Kidney epithelial cell (primary cell): Measurements from ENCODE around the gene VWF. TPM values are rescaled to one million over a fixed set of nuclear protein-coding genes. Genes with fewer than 3 reads are reported as not detected.

ENCODE experiments used
- DNase-seq: peaks from one replicate; pipeline ENCODE4 v3.0.0-alpha.2; 2010; ENCODE audit warnings: low read depth
- H3K27me3 ChIP-seq: 2 replicates; pipeline ENCODE4 v1.6.0; 2011; ENCODE audit warnings: low read length; ENCODE audit not compliant: control insufficient read depth, insufficient read depth
- H3K36me3 ChIP-seq: 2 replicates; pipeline ENCODE4 v1.5.1; 2011; ENCODE audit warnings: low read length; ENCODE audit not compliant: control insufficient read depth, insufficient read depth
- H3K4me3 ChIP-seq: 2 replicates; pipeline ENCODE4 v1.5.1; 2011; ENCODE audit warnings: low read depth, mild to moderate bottlenecking, control low read depth, low read length
- CTCF ChIP-seq: IDR thresholded peaks from 2 replicates; pipeline ENCODE4 v1.5.1; 2011; ENCODE audit warnings: mild to moderate bottlenecking, moderate library complexity, low read length, control low read depth, inconsistent platforms; ENCODE audit not compliant: insufficient read depth, poor library complexity, severe bottlenecking
- total RNA-seq: library from RNA; depleted of rRNA; stranded (reverse); fragments of >200 nt; gene quantifications from 2 replicates; pipeline ENCODE4 v1.2.3, GENCODE V29; 2015

VWF gene
- total RNA-seq, 1 donor from 2014 or later, result 0.42 TPM

- peak; percentile 19 for TF ChIP-seq CTCF
- Histone ChIP-seq H3K36me3 (no peaks in the 10 kb centered on the region), H3K4me3 (no peak overlapping the region), H3K27me3 (no peaks in the 10 kb centered on the region)
- DNase-seq, result peak; percentile 91
Measured at GRCh38 chr12:6092784-6093722, 31.4 kb downstream of the VWF start.

GRCh38 chr12:6091786-6092566 is 32.5 kb downstream of the VWF start:
- Histone ChIP-seq H3K4me3 (no peak overlapping the region), H3K36me3 (no peaks in the 10 kb centered on the region), H3K27me3 (no peaks in the 10 kb centered on the region)
- DNase-seq, result no peak
- no peak for TF ChIP-seq CTCF

DNA sequence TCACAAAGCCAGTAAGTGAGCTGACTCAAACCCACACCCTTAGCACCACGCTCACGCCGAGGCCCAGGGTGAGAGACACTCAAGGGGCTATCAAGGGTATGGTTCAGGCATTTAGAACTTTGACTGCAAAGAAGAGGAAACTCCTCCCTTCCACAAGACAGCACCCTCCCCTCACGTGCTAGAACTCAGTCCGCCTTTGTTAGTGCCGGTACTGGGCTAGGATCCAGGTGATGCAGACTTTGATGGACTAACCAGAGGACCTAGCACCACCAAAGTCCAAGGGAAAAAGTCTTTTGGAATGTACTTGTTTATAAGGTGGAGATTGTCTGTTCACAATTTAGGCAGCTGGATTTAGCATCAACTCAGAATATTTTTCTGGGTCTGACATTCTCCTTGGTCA is 33.7 kb downstream of the VWF start:
- Histone ChIP-seq H3K27me3 (no peaks in the 10 kb centered on the region), H3K36me3 (no peaks in the 10 kb centered on the region), H3K4me3 (no peak overlapping the region)
- DNase-seq, result no peak
- no peak for TF ChIP-seq CTCF

DNA sequence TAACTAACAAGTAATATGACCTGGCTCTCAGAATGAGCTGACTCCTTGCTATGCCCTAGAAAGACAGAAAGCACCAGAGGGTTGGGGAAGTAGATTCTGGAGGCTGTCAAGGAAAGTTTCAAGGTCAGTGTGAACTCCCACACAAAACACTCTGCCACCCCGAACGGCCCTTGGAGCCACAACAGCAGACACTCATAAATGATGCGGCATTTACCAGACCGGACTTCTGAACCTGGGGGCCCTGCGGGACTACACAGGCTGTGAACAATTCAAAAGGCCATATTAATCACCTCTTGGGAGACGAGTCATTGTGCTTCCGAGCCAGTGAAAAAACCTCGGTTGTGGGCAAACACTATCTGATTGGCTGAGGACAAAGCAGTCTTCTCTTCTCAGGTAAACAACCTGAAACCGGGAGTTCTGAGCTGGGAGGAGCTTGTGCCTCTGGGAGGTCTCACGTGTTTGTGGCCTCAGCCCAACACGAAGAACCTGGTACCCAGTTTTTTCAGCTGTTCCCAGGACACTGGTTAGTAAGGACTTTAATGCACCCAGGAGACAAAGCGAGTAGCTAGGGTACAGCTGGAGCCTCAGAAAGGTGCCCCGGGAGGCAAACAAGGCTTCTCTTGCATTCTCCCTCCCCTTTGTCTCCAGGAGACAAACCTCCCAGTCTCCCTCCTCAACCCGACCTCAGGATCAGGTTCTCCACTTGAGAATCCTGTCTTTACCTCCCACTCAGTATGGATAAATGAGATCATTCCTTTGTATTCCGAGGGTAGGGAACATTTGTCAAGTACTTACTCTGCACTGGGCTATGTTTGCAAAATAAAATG is 35.3 kb downstream of the VWF start:
- no peak for TF ChIP-seq CTCF
- no peaks in the 10 kb centered on the region for H3K27me3 ChIP-seq
- no peak for DNase-seq
- H3K4me3 ChIP-seq, result no peak overlapping the region
- no peaks in the 10 kb centered on the region for H3K36me3 ChIP-seq

- no peak for DNase-seq
- H3K4me3 ChIP-seq, result no peak overlapping the region
- H3K36me3 ChIP-seq, result no peaks in the 10 kb centered on the region
- TF ChIP-seq CTCF, result no peak
- no peaks in the 10 kb centered on the region for H3K27me3 ChIP-seq
Measured at GRCh38 chr12:6086316-6086715, 38.2 kb downstream of the VWF start.
